ENCODE measurements around the gene SLC39A12.

SLC39A12 gene

GRCh38 chr10:18071591-18071990 is 119.9 kb downstream of the SLC39A12 start:
- H3K9me2 ChIP-seq (replicated peaks; ENCODE audit: insufficient read depth, low read length): no peaks in the 10 kb centered on the region
- no peak overlapping the region for H3K4me3 ChIP-seq (ENCODE audit: insufficient read depth, low read length, poor library complexity, severe bottlenecking)
- no peak overlapping the region for H3K27ac ChIP-seq (ENCODE audit: low read depth, low read length)
- TF ChIP-seq CTCF (IDR thresholded peaks at IDR 0.05; ENCODE audit: insufficient read depth, low read length, poor library complexity, severe bottlenecking): no peak
- TF ChIP-seq EZH2phosphoT487 (conservative IDR thresholded peaks at IDR 0.05; ENCODE audit: low read length): no peak
- H3K79me2 ChIP-seq (ENCODE audit: insufficient read depth, low read length): no peaks in the 10 kb centered on the region
- H4K20me1 ChIP-seq (ENCODE audit: low read depth, low read length): no peaks in the 10 kb centered on the region
- H3K4me2 ChIP-seq (ENCODE audit: low read depth, low read length, poor library complexity, severe bottlenecking): no peak overlapping the region
- no peak overlapping the region for H2AFZ ChIP-seq (ENCODE audit: low read depth, low read length, severe bottlenecking)
- no peaks in the 10 kb centered on the region for H3K36me3 ChIP-seq (ENCODE audit: low read length)
- H3K9ac ChIP-seq (ENCODE audit: low read length): no peak overlapping the region
- no peaks in the 10 kb centered on the region for H3K27me3 ChIP-seq (ENCODE audit: low read length)
- no peaks in the 10 kb centered on the region for H3F3A ChIP-seq (ENCODE audit: insufficient read depth)
- H3K9me3 ChIP-seq (ENCODE audit: insufficient read depth, low read length): no peaks in the 10 kb centered on the region

GRCh38 chr10:18073314-18073713 is 121.6 kb downstream of the SLC39A12 start:
- Histone ChIP-seq H2AFZ (ENCODE audit: low read depth, low read length, severe bottlenecking) (no peak overlapping the region), H3K9ac (ENCODE audit: low read length) (no peak overlapping the region), H3K9me3 (ENCODE audit: insufficient read depth, low read length) (no peaks in the 10 kb centered on the region), H3K9me2 (replicated peaks; ENCODE audit: insufficient read depth, low read length) (no peaks in the 10 kb centered on the region), H3K27ac (ENCODE audit: low read depth, low read length) (no peak overlapping the region), H3K4me3 (ENCODE audit: insufficient read depth, low read length, poor library complexity, severe bottlenecking) (no peak overlapping the region), H3K36me3 (ENCODE audit: low read length) (no peaks in the 10 kb centered on the region), H3K79me2 (ENCODE audit: insufficient read depth, low read length) (no peaks in the 10 kb centered on the region), H4K20me1 (ENCODE audit: low read depth, low read length) (no peaks in the 10 kb centered on the region), H3F3A (ENCODE audit: insufficient read depth) (no peaks in the 10 kb centered on the region), H3K27me3 (ENCODE audit: low read length) (no peaks in the 10 kb centered on the region), H3K4me2 (ENCODE audit: low read depth, low read length, poor library complexity, severe bottlenecking) (no peak overlapping the region)
- no peak for TF ChIP-seq CTCF (IDR thresholded peaks at IDR 0.05; ENCODE audit: insufficient read depth, low read length, poor library complexity, severe bottlenecking)
- TF ChIP-seq EZH2phosphoT487 (conservative IDR thresholded peaks at IDR 0.05; ENCODE audit: low read length): no peak

GRCh38 chr10:18075881-18076280 is 124.2 kb downstream of the SLC39A12 start:
- Histone ChIP-seq H3K27me3 (ENCODE audit: low read length) (no peaks in the 10 kb centered on the region), H3K9me3 (ENCODE audit: insufficient read depth, low read length) (no peaks in the 10 kb centered on the region), H3K79me2 (ENCODE audit: insufficient read depth, low read length) (no peaks in the 10 kb centered on the region), H3K9me2 (replicated peaks; ENCODE audit: insufficient read depth, low read length) (no peaks in the 10 kb centered on the region), H3K4me3 (ENCODE audit: insufficient read depth, low read length, poor library complexity, severe bottlenecking) (no peak overlapping the region), H4K20me1 (ENCODE audit: low read depth, low read length) (no peaks in the 10 kb centered on the region), H3K9ac (ENCODE audit: low read length) (no peak overlapping the region), H3F3A (ENCODE audit: insufficient read depth) (no peaks in the 10 kb centered on the region), H3K4me2 (ENCODE audit: low read depth, low read length, poor library complexity, severe bottlenecking) (no peak overlapping the region), H3K36me3 (ENCODE audit: low read length) (no peaks in the 10 kb centered on the region), H2AFZ (ENCODE audit: low read depth, low read length, severe bottlenecking) (no peak overlapping the region), H3K27ac (ENCODE audit: low read depth, low read length) (no peak overlapping the region)
- TF ChIP-seq EZH2phosphoT487 (conservative IDR thresholded peaks at IDR 0.05; ENCODE audit: low read length) (no peak), CTCF (IDR thresholded peaks at IDR 0.05; ENCODE audit: insufficient read depth, low read length, poor library complexity, severe bottlenecking) (no peak)

All from SU-DHL-6 (cell line).